GM20000 (cell line): Measurements from ENCODE around the gene PIGZ.
A peak's percentile ranks its signal among the peaks of the same experiment; 100 is the strongest.

ENCODE experiments used
- DNase-seq: peaks from one replicate; pipeline ENCODE4 v3.0.0; 2012; ENCODE audit warnings: low spot score
- TF ChIP-seq, protein P1 (sequence below): IDR thresholded peaks from 2 replicates; pipeline ENCODE4 v1.5.1; 2012; ENCODE audit warnings: mild to moderate bottlenecking, control low read depth; ENCODE audit errors: extremely low read depth, missing control alignments

Gene PIGZ, protein sequence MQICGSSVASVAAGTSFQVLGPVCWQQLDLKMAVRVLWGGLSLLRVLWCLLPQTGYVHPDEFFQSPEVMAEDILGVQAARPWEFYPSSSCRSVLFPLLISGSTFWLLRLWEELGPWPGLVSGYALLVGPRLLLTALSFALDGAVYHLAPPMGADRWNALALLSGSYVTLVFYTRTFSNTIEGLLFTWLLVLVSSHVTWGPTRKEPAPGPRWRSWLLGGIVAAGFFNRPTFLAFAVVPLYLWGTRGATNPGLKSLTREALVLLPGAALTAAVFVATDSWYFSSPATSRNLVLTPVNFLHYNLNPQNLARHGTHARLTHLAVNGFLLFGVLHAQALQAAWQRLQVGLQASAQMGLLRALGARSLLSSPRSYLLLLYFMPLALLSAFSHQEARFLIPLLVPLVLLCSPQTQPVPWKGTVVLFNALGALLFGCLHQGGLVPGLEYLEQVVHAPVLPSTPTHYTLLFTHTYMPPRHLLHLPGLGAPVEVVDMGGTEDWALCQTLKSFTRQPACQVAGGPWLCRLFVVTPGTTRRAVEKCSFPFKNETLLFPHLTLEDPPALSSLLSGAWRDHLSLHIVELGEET

DNA sequence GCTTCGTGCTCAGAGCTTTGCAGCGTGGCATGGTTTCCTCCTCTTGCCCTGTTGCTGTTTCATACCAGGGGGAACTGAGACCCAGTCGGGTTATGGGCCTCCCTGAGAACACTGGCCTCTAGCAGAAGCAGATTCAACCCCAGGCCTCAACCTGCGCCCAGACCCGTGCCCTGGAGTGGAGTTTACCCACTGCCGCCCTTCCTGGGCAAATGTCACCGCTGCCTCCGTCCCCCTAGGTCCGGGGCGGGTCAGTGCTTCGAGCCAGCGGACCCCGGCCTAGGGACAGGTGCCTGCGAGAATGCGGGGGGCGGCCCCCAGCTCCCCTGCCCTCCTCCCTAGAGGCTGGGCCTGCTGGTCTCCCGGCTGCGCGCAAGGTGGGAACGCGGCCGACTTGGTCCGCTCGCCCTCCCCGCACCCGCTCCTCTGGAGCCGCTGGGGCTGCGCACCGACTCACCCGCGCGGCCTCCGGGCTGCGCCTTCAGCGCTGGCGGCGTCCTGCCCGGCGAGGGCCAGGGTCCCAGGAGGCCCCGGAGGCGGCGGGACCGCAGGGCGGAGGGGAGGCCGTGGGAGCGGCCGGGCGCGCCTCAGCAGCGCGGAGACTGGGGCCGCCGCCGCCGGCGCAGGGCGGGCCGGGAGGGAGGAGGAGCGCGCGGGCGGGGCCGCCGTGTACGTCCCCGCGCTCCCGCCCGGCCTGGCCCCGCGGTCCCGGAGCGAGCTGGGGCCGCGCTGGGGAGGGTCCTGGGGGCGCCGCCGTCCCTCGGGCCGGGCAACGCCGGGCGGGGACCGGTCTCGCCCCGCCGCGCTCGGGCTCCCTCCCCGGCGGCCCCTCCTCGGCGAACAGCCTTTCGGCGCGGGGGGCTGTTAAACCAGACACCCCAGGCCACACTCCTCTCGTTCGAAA lies at the start of gene PIGZ:
PIGZ (minus strand) TSS at position 601 of the 901 bp plus-strand sequence. CDS start 16,802 bp downstream, outside the sequence.
- TF ChIP-seq, protein P1, sequence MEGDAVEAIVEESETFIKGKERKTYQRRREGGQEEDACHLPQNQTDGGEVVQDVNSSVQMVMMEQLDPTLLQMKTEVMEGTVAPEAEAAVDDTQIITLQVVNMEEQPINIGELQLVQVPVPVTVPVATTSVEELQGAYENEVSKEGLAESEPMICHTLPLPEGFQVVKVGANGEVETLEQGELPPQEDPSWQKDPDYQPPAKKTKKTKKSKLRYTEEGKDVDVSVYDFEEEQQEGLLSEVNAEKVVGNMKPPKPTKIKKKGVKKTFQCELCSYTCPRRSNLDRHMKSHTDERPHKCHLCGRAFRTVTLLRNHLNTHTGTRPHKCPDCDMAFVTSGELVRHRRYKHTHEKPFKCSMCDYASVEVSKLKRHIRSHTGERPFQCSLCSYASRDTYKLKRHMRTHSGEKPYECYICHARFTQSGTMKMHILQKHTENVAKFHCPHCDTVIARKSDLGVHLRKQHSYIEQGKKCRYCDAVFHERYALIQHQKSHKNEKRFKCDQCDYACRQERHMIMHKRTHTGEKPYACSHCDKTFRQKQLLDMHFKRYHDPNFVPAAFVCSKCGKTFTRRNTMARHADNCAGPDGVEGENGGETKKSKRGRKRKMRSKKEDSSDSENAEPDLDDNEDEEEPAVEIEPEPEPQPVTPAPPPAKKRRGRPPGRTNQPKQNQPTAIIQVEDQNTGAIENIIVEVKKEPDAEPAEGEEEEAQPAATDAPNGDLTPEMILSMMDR = no peak
- peak; percentile 90 for DNase-seq

DNA sequence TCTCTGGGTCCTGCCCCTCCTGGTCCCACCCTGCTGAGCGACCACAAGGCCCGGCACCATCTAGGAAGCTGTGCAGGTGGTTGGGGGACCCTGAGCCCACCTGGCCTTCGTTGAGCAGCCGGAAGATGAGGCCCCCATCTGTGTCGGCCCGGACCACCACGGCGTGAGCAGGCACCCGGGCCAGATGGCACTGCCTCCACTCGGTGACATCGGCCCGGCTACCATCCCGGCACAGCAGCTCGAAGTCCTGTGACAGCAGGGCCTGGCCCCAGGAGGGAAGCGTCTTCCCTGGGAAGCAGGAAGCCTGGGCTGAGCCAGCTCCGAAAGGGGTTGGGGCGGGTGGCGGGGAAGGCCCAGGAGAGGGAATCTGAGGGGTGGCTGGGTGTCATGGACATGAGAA lies 48.4 kb upstream of the PIGZ start:
- DNase-seq = no peak
- TF ChIP-seq, protein P1 = no peak

DNA sequence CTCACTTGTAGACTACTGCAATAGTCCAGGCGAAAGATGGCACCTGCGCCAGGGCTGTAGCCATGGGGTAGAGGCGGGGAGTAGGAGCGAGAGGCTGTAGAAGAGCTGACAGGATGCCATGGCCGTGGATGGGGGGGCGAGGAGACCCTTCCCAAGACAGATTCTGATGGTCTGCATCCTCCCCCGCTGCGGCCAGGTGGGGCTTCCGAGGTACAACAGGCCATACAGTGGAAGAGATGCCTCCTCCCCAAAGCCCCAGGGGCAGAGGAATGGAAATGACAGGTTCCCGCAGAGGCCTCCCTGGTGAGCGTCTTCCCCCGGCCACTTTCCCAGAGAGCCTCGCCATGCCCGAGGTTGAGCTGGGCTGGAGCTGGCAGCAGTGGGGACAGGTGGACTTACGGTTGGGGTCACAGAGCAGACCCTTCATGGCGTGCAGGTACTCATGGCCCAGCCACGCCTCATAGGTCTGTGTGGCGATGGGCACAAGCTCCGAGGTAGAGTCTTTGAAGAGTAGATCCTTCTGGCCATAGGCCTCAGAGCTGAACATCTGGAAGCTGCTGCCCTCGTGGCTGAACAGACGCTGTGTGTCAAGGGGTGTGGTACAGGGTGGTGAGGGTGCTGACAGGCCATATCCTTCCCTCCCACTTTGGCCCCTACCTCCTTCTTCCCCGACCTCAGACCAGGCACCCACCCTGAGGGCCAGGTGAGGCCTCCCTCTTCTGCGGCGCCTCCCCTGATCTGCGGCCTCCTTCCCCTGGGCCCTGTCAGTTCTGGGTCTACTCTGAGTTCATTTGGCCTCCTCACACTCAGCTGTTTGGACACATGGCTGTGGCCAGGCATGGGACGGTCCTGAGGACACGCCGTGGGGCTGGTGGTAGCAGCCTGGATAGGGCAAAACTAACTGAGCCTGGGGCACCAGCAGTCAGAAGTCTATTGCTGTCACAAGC lies 47.4 kb upstream of the PIGZ start:
- TF ChIP-seq, protein P1 = no peak
- DNase-seq = no peak

DNA sequence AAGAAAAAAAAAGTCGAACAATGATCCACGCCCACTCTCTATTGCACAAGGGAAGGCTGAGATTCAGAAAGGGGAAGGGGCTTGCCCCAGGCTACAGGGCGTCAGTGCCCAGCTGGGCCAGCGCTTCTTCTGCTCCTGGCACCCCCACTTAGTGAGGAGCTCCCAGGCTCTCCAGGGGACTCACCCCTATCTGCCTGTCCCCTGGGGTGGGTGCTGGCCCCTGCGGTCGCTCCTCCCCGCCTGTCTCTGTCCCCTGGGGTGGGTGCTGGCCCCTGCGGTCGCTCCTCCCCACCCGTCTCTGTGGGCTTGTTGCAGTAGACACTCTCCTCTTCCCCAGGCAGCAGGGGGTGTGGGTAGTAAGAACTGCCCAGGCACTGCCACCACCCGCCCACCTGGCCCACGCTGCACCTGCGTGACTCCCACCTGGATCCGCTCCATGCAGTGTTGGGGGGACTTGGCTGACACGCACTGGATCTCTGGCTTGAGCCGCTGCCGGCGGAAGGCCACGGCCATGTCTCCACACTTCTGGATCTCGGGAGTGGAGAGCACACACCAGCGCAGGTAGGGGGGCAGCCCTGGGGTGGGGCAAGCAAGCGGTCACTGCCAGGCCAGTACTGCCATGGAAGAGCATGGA lies 46.4 kb upstream of the PIGZ start:
- TF ChIP-seq, protein P1 = no peak
- no peak for DNase-seq

DNA sequence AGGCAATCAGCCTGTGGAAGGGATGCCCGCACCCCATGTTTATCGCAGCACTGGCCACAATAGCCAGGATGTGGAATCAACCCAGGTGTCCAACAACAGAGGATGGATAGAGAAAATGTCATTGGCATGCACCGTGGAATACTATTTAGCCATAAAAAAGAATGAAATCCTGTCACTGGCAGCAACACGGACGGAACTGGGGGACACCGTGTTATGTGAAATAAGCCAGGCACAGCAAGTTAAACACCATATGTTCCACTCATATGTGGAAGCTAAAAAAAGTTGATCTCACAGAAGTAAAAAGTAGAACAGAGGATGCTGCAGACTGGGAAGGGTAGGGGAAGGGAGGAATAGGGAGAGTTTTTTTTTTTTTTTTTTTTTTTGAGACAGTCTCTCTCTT lies 45.4 kb upstream of the PIGZ start:
- no peak for DNase-seq
- TF ChIP-seq, protein P1 = no peak

DNA sequence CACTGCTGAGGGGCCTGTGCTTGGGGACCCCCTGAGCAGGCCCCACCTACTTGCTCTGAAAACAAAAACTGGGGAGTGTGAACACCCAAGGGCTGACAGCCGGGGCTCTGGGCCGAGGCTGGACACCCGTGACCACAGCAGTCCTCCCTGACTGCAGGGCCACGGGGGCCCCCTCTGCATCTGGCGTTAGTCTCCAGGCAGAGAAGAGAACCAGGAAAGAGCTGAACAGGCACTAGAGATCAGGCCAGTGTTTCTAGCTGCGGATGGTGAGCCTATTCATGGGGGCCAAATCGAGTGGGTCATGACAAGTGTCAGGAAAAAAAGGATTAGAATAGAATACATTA lies 43.9 kb upstream of the PIGZ start:
- TF ChIP-seq, protein P1 = no peak
- no peak for DNase-seq
